Esophagus squamous epithelium (tissue), 4 donors: ENCODE results near the gene SKA2.

Source experiments
- POLR2A ChIP-seq, 4 donors: fragments of 450-650 bp; IDR thresholded peaks; one replicate each; pipeline ENCODE4 v1.6.1; 2017; ENCODE audit warnings: antibody characterized with exemption in 4 of 4, mild to moderate bottlenecking in 4 of 4, moderate library complexity in 3 of 4
- TF ChIP-seq, protein P1 (sequence below), 6 experiments: fragments of 450-650 bp in 4 of 6; fragments of 200-600 bp in 2 of 6; sonication (generic) in 2 of 6; IDR thresholded peaks; one replicate each; pipeline ENCODE4 v1.5.1; 2016 to 2019; ENCODE audit warnings: antibody characterized with exemption in 6 of 6, mild to moderate bottlenecking in 4 of 6, moderate library complexity in 4 of 6

- TF ChIP-seq, protein P1, sequence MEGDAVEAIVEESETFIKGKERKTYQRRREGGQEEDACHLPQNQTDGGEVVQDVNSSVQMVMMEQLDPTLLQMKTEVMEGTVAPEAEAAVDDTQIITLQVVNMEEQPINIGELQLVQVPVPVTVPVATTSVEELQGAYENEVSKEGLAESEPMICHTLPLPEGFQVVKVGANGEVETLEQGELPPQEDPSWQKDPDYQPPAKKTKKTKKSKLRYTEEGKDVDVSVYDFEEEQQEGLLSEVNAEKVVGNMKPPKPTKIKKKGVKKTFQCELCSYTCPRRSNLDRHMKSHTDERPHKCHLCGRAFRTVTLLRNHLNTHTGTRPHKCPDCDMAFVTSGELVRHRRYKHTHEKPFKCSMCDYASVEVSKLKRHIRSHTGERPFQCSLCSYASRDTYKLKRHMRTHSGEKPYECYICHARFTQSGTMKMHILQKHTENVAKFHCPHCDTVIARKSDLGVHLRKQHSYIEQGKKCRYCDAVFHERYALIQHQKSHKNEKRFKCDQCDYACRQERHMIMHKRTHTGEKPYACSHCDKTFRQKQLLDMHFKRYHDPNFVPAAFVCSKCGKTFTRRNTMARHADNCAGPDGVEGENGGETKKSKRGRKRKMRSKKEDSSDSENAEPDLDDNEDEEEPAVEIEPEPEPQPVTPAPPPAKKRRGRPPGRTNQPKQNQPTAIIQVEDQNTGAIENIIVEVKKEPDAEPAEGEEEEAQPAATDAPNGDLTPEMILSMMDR (IDR thresholded peaks at IDR 0.05): no peak
- TF ChIP-seq POLR2A (IDR thresholded peaks at IDR 0.05): no peak
Measured at GRCh38 chr17:59149841-59150511, 5.0 kb downstream of the SKA2 start.
